Measurements from ENCODE around the gene BBS7. TPM values are rescaled to one million over a fixed set of nuclear protein-coding genes. Genes with fewer than 3 reads are reported as not detected.

Gene BBS7
- polyA plus RNA-seq, 1 donor from 2014 or later: 60.9 TPM

GRCh38 chr4:121827853-121828252 is 42.4 kb downstream of the BBS7 start:
- Histone ChIP-seq H3F3A (ENCODE audit: insufficient read depth, low read length, poor library complexity, severe bottlenecking) (no peaks in the 10 kb centered on the region), H3K4me2 (ENCODE audit: low read length) (no peak overlapping the region), H4K20me1 (ENCODE audit: insufficient read depth) (no peaks in the 10 kb centered on the region), H3K9me2 (ENCODE audit: insufficient read depth, low read length) (no peaks in the 10 kb centered on the region), H3K27me3 (ENCODE audit: insufficient read depth, low read depth, low read length) (no peaks in the 10 kb centered on the region), H2AFZ (ENCODE audit: low read depth, low read length) (no peak overlapping the region), H3K79me2 (replicated peaks; ENCODE audit: insufficient read depth, low read length) (peaks cover 3% of the 10 kb centered on the region), H3K9me3 (ENCODE audit: low read length) (no peaks in the 10 kb centered on the region), H3K27ac (ENCODE audit: low read length) (no peak overlapping the region), H3K4me3 (ENCODE audit: low read length) (no peak overlapping the region), H3K9ac (ENCODE audit: low read length) (no peak overlapping the region), H3K36me3 (ENCODE audit: insufficient read depth, low read length) (peaks cover 5% of the 10 kb centered on the region)
- TF ChIP-seq TAF1 (IDR thresholded peaks at IDR 0.05; ENCODE audit: low read depth): no peak
- no peak for TF ChIP-seq RAD21 (conservative IDR thresholded peaks at IDR 0.05)
- no peak for TF ChIP-seq CTCF (IDR thresholded peaks at IDR 0.05; ENCODE audit: poor library complexity, severe bottlenecking)
- no peak for TF ChIP-seq EP300 (conservative IDR thresholded peaks at IDR 0.05; ENCODE audit: poor library complexity, severe bottlenecking)
- no peak for TF ChIP-seq POLR2AphosphoS5 (IDR thresholded peaks at IDR 0.05)
- no peak for TF ChIP-seq MXI1 (conservative IDR thresholded peaks at IDR 0.05; ENCODE audit: poor library complexity, severe bottlenecking)
- TF ChIP-seq EZH2 (IDR thresholded peaks at IDR 0.05; ENCODE audit: borderline replicate concordance, insufficient read depth, low read length, poor library complexity, severe bottlenecking): no peak
- TF ChIP-seq SMC3 (conservative IDR thresholded peaks at IDR 0.05; ENCODE audit: poor library complexity): no peak
- TF ChIP-seq REST (IDR thresholded peaks at IDR 0.05; ENCODE audit: borderline replicate concordance): no peak

- TF ChIP-seq REST (IDR thresholded peaks at IDR 0.05; ENCODE audit: borderline replicate concordance): no peak
- no peak for TF ChIP-seq EP300 (conservative IDR thresholded peaks at IDR 0.05; ENCODE audit: poor library complexity, severe bottlenecking)
- no peak for TF ChIP-seq RAD21 (conservative IDR thresholded peaks at IDR 0.05)
- TF ChIP-seq MXI1 (conservative IDR thresholded peaks at IDR 0.05; ENCODE audit: poor library complexity, severe bottlenecking): no peak
- TF ChIP-seq CTCF (IDR thresholded peaks at IDR 0.05; ENCODE audit: poor library complexity, severe bottlenecking): no peak
- no peak for TF ChIP-seq EZH2 (IDR thresholded peaks at IDR 0.05; ENCODE audit: borderline replicate concordance, insufficient read depth, low read length, poor library complexity, severe bottlenecking)
- no peak for TF ChIP-seq TAF1 (IDR thresholded peaks at IDR 0.05; ENCODE audit: low read depth)
- no peak for TF ChIP-seq SMC3 (conservative IDR thresholded peaks at IDR 0.05; ENCODE audit: poor library complexity)
- no peak for TF ChIP-seq POLR2AphosphoS5 (IDR thresholded peaks at IDR 0.05)
- Histone ChIP-seq H3K4me2 (ENCODE audit: low read length) (no peak overlapping the region), H3K79me2 (replicated peaks; ENCODE audit: insufficient read depth, low read length) (peaks cover 26% of the 10 kb centered on the region), H3K27ac (ENCODE audit: low read length) (no peak overlapping the region), H3K36me3 (ENCODE audit: insufficient read depth, low read length) (peaks cover 4% of the 10 kb centered on the region), H3K9me2 (ENCODE audit: insufficient read depth, low read length) (no peaks in the 10 kb centered on the region), H2AFZ (ENCODE audit: low read depth, low read length) (no peak overlapping the region), H3K9ac (ENCODE audit: low read length) (no peak overlapping the region), H3F3A (ENCODE audit: insufficient read depth, low read length, poor library complexity, severe bottlenecking) (no peaks in the 10 kb centered on the region), H4K20me1 (ENCODE audit: insufficient read depth) (no peaks in the 10 kb centered on the region), H3K9me3 (ENCODE audit: low read length) (no peaks in the 10 kb centered on the region), H3K27me3 (ENCODE audit: insufficient read depth, low read depth, low read length) (no peaks in the 10 kb centered on the region), H3K4me3 (ENCODE audit: low read length) (no peak overlapping the region)
These were observed 45.3 kb downstream of the BBS7 start for GRCh38 chr4:121824950-121825349.

All from neural cell (in vitro differentiated cells).